A549 treated with GW870086 at 1 μM for 4 hours (cell line): ENCODE data around the gene ATP2A2. TPM values are rescaled to one million over a fixed set of nuclear protein-coding genes. Genes with fewer than 3 reads are reported as not detected.

ENCODE experiments used
- total RNA-seq: library from RNA; stranded (reverse); fragments of 200-300 nt; extraction: Qiagen RNA extraction; gene quantifications from 5 replicates; pipeline ENCODE4 v1.2.3, GENCODE V29; 2022; ENCODE audit warnings: low read depth

ATP2A2 gene
- total RNA-seq, result 259 to 341 TPM (median 315 TPM) in 5 replicates

GRCh38 chr12:110280779-110281548 lies at the start of gene ATP2A2:
TSS of gene ATP2A2 (plus strand) at chr12:110281247. CDS start at chr12:110281790, 543 bp downstream.

Other genes starting within 250 kb of the ATP2A2 start
- gene C12orf76, start 232.7 kb upstream of the ATP2A2 start, total RNA-seq, result 6.4 to 8.0 TPM (median 7.1 TPM) in 5 replicates
- 11.7 to 22.1 TPM (median 21.6 TPM) in 5 replicates for gene IFT81, start 156.9 kb upstream of the ATP2A2 start, total RNA-seq
- 51.1 to 58.2 TPM (median 53.2 TPM) in 5 replicates for gene ANAPC7, start 122.5 kb downstream of the ATP2A2 start, total RNA-seq
- 459 to 773 TPM (median 466 TPM) in 5 replicates for gene ARPC3, start 169.1 kb downstream of the ATP2A2 start, total RNA-seq
- 26.3 to 37.5 TPM (median 32.1 TPM) in 5 replicates for gene GPN3, start 187.0 kb downstream of the ATP2A2 start, total RNA-seq
- gene FAM216A, start 187.6 kb downstream of the ATP2A2 start, total RNA-seq, result 17.3 to 20.6 TPM (median 18.0 TPM) in 5 replicates
- 129 to 161 TPM (median 154 TPM) in 5 replicates for gene VPS29, start 220.9 kb downstream of the ATP2A2 start, total RNA-seq
- 0.09 to 0.61 TPM (median 0.29 TPM) in 5 replicates for gene RAD9B, start 221.1 kb downstream of the ATP2A2 start, total RNA-seq